Mesodermal cell (in vitro differentiated cells): Measurements from ENCODE around the gene DNAJC1.
A peak's percentile ranks its signal among the peaks of the same experiment; 100 is the strongest.

Experiments
- H3K27ac ChIP-seq: 2 replicates; pipeline ENCODE4 v1.7.0; 2013; ENCODE audit warnings: mild to moderate bottlenecking, low read depth, low read length, moderate library complexity; ENCODE audit not compliant: severe bottlenecking
- H3K36me3 ChIP-seq: 2 replicates; pipeline ENCODE4 v1.7.1; 2013; ENCODE audit warnings: mild to moderate bottlenecking, low read length, moderate library complexity; ENCODE audit not compliant: control insufficient read depth, insufficient read depth
- H3K4me1 ChIP-seq: one replicate; pipeline ENCODE4 v1.7.1; 2013; ENCODE audit warnings: mild to moderate bottlenecking, low read length; ENCODE audit not compliant: insufficient read depth, control insufficient read depth, poor library complexity, severe bottlenecking
- H3K4me3 ChIP-seq: 2 replicates; pipeline ENCODE4 v1.7.0; 2013; ENCODE audit warnings: low read length, control low read depth, mild to moderate bottlenecking; ENCODE audit not compliant: insufficient read depth, poor library complexity, severe bottlenecking; ENCODE audit errors: extremely low read depth
- H3K9me3 ChIP-seq: 2 replicates; pipeline ENCODE4 v1.7.1; 2013; ENCODE audit warnings: mild to moderate bottlenecking, low read length, moderate library complexity; ENCODE audit not compliant: control insufficient read depth
- WGBS, 2 experiments: methylation state at CpG; one replicate each; pipeline ENCODE4 v1.1.5; 2013; ENCODE audit warnings: missing lambda C conversion rate in 2 of 2; ENCODE audit not compliant: insufficient coverage in 2 of 2; 5-methylcytosine and 5-hydroxymethylcytosine counted together

Gene DNAJC1

DNA sequence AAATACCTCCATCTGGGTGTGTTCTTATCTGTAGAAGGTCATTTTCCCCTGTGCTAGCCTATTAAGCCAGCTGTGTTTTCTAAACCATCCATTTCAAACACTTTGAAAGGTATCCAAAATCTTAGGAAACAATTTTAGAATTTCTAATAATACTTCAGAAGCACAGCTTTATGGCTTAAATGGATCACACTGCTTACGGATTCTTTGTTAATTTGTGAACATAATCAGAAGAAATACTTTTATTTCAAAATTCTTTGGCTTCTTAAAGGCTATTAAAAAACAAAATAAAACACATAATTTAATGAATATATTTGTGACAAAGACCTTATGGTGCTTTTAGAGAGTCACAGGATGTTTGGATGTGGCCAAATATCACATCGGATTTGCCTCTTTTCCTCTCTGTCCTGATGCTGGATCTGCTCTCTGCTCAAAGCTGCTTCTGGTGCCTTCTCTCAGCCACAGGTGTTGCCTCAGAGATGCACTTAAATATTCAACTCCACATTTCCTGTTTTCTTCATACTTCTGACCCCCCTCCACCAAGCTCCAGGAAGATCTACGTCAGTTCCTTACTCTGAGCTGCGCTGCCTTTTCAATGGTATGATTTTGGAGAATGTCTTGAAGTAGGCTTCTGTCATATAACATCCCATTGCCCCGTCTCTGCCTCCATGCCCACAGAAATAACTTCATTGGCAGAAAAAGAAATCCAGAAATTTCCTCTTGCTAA lies 238.9 kb downstream of the DNAJC1 start:
- H3K36me3 ChIP-seq, result peaks cover 8% of the 10 kb centered on the region

DNA sequence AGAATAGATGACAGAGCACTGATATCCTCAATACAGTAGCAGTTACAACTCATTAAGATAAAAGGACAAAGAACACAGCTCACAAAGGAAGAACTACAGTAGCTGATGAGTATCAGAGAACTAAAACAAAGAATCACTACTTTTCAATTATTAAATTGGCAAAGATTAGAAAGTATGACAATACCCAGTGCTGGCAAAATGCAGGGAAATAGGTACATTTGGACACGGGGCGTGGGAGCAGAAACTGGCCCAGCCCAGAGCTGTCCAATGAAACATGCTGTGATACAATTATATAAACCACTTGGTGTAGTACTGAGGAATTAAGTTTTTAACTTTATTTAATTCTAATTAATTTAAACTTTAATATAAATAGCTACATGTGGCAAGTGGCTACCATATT lies 243.2 kb downstream of the DNAJC1 start:
- Histone ChIP-seq H3K27ac (no peak overlapping the region), H3K36me3 (peaks cover 18% of the 10 kb centered on the region), H3K9me3 (no peaks in the 10 kb centered on the region), H3K4me1 (peaks cover 14% of the 10 kb centered on the region), H3K4me3 (no peak overlapping the region)
- 83 to 92% methylated on average over 2 of the region's 2 CpGs for WGBS, 2 experiments

More for the DNA sequence above, 238.9 kb downstream of the DNAJC1 start:
- WGBS, 2 experiments, result 82 to 100% methylated on average over 1 to 2 of the region's 5 CpGs
- Histone ChIP-seq H3K4me1 (no peaks in the 10 kb centered on the region), H3K9me3 (no peaks in the 10 kb centered on the region), H3K4me3 (no peak overlapping the region), H3K27ac (no peak overlapping the region)

DNA sequence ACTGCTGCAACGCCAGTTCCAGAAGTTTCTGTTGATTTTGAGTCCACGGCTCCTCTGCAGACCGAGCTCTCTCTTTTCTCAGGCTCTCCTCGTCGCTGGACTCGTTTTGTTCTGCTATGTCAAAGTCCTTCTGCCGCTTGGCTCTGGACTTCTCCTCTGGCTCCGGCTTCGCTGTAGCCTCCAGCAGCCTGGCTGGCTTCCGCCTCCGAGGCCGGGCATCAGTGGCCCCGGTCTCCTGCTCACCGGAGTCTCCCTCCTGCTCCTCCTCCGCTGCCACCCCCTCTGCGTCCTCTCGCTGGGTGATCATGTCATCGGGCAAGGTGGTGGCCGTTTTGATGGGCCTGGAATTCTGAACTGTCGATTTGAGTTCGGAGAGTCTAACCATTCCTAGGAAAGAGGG lies 244.3 kb downstream of the DNAJC1 start:
- peaks cover 14% of the 10 kb centered on the region for H3K4me1 ChIP-seq
- no peak overlapping the region for H3K4me3 ChIP-seq
- 90 to 92% methylated on average over 14 to 19 of the region's 21 CpGs for WGBS, 2 experiments
- no peaks in the 10 kb centered on the region for H3K9me3 ChIP-seq
- peaks cover 22% of the 10 kb centered on the region for H3K36me3 ChIP-seq
- H3K27ac ChIP-seq, result no peak overlapping the region

DNA sequence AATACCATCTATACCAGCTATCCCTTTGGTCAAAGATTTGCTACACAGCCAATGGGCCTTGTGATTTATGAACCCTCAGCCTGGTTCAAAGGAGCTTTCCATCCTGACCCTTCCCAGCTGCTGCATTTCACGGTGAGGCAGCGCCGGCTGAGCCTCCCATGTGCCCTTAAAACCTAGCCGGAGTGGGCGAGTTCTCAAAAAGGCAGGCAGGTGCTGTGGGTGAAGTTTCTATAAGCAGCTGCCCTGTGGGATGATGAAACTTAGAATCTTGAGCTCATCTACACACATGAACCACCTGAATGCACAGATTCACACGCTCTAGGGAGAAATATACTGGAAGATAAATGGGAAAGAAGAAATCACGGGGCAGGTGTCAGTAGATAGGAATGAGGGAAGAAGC lies 244.8 kb downstream of the DNAJC1 start:
- Histone ChIP-seq H3K4me3 (no peak overlapping the region), H3K4me1 (peaks cover 14% of the 10 kb centered on the region), H3K27ac (no peak overlapping the region), H3K36me3 (peaks cover 22% of the 10 kb centered on the region), H3K9me3 (no peaks in the 10 kb centered on the region)
- 98% methylated on average over 6 of the region's 7 CpGs; no CpG with 5 or more reads in 1 of the 2 experiments for WGBS, 2 experiments

DNA sequence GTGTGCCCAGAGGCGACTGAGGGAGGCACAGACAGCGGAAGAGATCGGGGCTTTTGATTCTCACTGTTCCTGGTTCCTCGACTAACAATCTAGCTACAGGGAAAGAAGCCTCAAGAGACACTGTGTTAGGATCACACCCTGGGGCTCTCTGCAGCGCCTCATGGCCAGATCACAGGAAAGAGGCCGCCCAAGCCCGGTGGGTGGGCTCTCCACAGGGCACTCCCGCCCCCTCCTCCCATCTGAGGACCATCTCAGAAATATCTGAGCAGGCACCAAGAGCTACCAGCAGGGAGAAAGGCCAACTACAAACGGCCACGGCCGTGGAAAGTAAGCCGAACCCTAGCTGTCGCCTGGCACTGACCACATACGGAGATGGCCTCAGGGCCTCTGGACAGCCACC lies 245.3 kb downstream of the DNAJC1 start:
- Histone ChIP-seq H3K9me3 (no peaks in the 10 kb centered on the region), H3K36me3 (peaks cover 22% of the 10 kb centered on the region), H3K4me1 (peaks cover 14% of the 10 kb centered on the region), H3K27ac (peak overlapping the region; percentile 79), H3K4me3 (no peak overlapping the region)
- 53 to 62% methylated on average over 6 to 10 of the region's 14 CpGs for WGBS, 2 experiments

DNA sequence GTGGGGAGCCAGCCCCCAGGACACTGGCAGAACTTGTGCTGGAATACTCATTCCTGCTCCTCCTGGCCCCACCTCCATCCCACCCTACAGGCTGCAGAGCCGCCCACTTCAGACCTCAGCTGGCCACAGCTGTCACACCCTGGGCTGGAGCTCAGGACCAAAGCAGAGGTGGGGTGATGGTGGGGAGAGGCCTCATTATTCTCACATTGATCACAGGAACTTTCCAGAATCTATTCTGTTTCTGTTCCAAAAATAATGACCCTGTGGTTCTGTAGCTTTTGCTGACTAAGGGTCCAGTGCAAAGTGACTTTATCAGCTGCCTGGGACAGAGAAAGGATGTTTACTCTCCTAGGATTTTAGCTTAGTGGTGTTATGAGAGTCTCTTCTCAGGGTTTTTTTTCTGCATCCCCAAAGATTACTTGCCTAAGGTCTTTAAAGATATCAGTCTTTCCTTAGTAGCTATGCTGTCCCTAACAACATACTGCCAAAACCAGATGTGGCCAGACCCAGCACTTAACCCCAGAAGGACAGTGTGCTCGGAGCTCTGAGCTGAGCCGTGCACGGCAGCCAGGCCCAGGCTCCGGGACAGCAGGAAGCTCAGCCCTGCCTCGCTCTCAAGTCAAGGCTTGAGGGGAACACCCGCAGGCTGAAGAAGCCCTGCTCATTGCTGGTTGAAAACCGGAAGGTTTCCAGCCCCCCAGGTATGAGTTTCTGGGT lies 246.2 kb downstream of the DNAJC1 start:
- H3K27ac ChIP-seq, result peak overlapping the region; percentile 79
- H3K4me1 ChIP-seq, result peaks cover 14% of the 10 kb centered on the region
- H3K9me3 ChIP-seq, result no peaks in the 10 kb centered on the region
- peaks cover 22% of the 10 kb centered on the region for H3K36me3 ChIP-seq
- no peak overlapping the region for H3K4me3 ChIP-seq
- WGBS, 2 experiments, result 43 to 48% methylated on average over 6 to 7 of the region's 8 CpGs

DNA sequence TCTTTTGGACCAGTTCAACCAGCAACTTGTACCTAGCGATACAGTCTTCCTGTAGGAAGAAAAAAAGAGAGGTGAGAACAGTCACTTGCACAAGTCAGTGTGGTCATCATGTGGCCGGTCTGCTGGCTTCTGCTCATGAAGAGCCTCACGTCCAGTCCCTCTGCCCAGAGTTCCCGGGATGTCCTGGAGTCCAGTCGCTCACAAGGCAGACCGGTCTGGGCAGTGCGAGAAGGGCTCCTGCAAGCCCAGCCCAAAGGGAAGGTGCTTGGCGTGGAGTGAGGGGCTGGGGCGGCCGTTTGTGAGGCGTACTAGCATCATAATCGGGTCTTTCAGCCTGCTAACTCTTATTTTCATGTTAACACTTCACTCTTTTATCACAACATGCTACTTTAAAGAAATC lies 246.8 kb downstream of the DNAJC1 start:
- Histone ChIP-seq H3K4me3 (no peak overlapping the region), H3K4me1 (peaks cover 14% of the 10 kb centered on the region), H3K36me3 (peaks cover 22% of the 10 kb centered on the region), H3K27ac (no peak overlapping the region), H3K9me3 (no peaks in the 10 kb centered on the region)
- 88 to 90% methylated on average over 6 to 11 of the region's 12 CpGs for WGBS, 2 experiments

DNA sequence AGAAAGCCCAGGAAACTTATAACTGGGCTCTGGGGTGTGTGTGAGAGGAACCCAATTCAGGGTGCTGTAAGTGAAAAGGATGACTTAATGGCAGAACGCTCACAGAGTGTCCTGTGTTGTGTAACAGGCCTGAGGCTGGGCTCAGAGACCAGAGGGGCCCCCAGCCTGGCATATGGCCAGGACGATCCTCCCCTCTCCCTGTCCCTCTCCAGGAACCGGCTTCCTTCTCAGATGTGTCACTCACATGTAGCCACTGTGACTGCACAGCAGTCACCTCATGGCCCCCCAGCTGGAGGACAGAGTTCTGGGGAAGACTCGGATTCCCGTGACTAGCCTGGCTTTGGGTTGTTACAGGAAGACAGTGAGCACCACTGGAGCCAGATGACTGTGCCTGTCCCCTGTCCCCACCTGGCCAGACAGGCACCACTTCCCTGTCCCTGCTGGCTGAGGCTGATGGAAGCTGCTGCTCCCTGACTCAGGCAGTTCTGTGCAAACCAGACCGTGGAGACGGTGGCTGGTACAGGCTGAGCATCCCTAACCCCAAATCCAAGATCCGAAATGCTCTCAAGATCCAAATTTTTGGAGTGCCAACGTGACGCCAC lies 249.0 kb downstream of the DNAJC1 start:
- no peaks in the 10 kb centered on the region for H3K9me3 ChIP-seq
- peaks cover 16% of the 10 kb centered on the region for H3K36me3 ChIP-seq
- no peak overlapping the region for H3K4me3 ChIP-seq
- WGBS, 2 experiments, result 90 to 99% methylated on average over 7 of the region's 10 CpGs
- H3K27ac ChIP-seq, result no peak overlapping the region
- H3K4me1 ChIP-seq, result peaks cover 14% of the 10 kb centered on the region

DNA sequence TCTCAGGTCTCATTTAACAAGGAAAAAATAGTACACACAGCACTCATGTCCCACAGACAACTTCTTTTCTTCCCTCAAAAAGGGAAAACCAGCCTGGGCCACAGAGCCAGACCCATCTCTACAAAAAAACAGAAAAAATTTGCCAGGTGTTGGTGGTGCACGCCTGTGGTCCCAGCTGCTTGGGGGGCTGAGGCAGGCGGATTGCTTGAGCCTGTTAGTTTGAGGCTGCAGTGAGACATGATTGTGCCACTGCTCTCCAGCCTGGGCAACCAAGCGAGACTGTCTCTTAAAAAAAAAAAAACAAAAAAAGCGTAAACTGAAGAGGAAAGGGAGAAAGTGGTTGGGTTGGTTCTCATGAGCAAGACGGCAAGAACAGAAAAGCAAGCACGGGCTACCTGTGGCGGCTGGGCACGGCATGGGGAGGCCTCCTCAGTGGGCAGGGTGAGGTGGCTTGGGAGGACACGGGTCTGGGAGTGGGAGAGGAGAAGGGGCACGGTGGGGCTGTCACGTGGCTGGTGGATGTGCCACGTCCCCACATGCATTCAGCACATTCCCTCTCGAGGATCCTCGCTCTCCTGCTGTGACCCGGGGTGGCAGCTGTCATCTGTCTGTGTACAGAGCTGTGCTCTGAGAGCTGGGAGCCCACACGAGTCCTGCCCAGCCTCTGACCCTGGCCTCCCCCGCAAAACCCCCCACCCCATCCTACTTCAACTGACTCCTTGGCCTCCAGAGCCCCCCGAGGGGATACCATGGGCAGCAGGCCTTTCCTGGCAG lies 249.8 kb downstream of the DNAJC1 start:
- Histone ChIP-seq H3K4me3 (no peak overlapping the region), H3K9me3 (no peaks in the 10 kb centered on the region), H3K27ac (no peak overlapping the region), H3K4me1 (peaks cover 14% of the 10 kb centered on the region), H3K36me3 (peaks cover 12% of the 10 kb centered on the region)
- 91 to 99% methylated on average over 8 to 11 of the region's 18 CpGs for WGBS, 2 experiments
